Stimulated activated CD4-positive, alpha-beta T cell treated with anti-CD3 and anti-CD28 coated beads, Interleukin-1b, Interleukin-23, amount 100 ng/mL, for 24 hours (primary cell): ENCODE measurements around the gene TDRD5.

Experiments
- DNase-seq, 4 experiments: peaks; one replicate each; pipeline ENCODE4 v3.0.0-alpha.2; 2020; ENCODE audit warnings: low read depth in 4 of 4, low spot score in 1 of 4

The TDRD5 gene

DNA sequence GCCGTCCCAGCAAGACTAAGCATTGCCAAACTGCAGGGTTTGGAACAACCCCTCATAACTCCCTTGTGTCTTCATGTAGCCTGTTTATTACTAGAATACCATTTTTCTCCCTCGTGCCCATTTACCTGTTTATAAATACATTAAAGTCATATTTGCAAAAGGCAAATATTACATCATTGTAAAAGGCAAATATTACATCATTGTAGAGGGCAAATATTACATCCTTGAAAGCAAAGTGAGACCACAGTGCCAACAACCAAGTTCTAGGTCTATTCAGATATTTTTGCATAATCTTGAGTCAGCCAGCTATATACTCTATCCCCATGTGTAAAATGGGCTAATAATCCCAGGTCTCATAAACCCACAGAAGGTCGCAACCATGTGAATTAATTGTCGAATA, 140.0 kb downstream of the TDRD5 start:
- no peak for DNase-seq
